ENCODE results near the gene BORCS8.
"Not testable (repeated sequence)": the region's sequence is repeated elsewhere in the genome, so short reads cannot be mapped to it uniquely, and the experiment has no call there.

BORCS8 gene

DNA sequence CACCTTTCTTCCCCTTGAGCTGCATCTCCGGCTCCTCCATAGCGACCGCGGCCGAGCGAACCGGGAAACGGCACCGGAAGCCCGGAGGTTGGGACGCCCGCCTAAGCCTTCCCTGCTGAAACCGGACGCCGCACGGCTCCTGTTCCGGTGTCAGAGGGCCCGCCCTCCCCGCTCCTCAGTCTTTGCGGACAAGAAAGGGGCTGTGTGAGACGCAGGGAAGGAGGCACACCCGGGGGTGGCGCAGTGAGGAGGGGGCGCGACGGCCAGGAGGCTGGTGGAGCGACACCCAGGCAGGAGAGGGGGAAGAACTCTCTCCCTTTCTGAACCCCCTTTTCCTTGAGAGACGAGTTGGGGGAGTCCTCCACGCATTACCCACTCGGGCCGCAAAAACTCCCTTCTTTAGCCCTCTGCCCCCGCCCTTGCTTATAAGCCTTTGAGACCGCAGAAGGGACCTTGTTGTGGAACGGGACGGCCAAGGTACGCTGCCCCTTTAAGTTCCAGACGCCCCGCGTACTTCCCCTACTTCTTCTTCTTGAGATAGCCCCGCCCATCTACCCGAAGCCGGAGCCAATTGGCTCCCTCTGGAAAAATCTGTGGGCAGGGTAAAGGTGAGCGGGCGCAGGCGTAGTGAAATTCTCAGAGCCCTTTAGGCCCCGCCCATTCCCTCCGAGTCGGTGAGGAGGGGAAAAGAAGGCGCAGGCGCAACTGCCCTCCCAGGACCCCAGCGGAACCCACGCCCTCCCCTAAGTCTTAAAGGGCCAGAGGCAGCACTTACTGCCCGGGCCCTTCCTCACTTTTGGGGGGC, at the start of gene BORCS8, which contains the start of gene RFXANK:
Gene BORCS8, minus strand, starts transcription at position 75 of the 805 bp plus-strand sequence. Its CDS starts 35 bp downstream, at position 40.
Gene RFXANK, plus strand, starts transcription at position 181 of the 805 bp plus-strand sequence. CDS start 1,689 bp downstream, outside the sequence.
- peak; percentile 99 to 100 for DNase-seq

DNA sequence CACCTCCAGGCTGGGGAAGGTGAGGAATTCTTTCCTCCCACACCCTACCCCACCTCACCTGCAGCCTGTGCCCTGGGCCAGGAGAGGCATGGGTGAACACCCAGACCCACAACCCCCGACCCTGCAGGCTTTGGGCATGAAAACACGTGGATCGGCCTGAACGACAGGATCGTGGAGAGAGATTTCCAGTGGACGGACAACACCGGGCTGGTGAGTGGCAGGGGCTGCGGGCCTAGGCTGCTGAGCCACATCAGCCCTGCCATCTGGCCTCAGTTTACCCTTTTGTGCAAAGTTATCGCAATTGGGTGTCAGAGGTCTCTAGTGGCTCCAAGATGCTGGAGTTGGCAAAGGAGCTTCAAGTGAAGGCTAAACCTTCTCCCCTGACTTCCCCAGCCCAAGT, 48.5 kb upstream of the BORCS8 start:
- DNase-seq = no peak

DNA sequence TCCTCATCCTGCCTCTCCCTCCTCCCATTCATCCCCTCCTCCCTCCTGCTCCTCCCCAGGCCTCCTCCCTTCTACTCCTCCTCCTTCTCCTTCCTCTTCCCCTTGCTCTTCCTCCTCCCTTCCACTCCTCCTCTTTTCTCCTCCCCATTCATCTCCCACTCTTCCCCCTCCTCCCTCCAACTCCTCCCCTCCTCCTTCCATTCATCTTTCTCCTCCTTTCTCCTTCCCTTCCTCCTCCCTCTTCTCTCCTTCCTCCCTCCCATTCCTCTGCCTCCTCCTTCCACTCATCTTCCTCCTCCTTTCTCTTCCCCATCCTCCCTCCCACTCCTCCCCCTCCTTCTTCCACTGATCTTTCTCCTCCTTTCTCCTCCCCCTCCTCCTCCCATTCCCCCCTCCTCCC, 47.7 kb upstream of the BORCS8 start:
- no peak for DNase-seq

DNA sequence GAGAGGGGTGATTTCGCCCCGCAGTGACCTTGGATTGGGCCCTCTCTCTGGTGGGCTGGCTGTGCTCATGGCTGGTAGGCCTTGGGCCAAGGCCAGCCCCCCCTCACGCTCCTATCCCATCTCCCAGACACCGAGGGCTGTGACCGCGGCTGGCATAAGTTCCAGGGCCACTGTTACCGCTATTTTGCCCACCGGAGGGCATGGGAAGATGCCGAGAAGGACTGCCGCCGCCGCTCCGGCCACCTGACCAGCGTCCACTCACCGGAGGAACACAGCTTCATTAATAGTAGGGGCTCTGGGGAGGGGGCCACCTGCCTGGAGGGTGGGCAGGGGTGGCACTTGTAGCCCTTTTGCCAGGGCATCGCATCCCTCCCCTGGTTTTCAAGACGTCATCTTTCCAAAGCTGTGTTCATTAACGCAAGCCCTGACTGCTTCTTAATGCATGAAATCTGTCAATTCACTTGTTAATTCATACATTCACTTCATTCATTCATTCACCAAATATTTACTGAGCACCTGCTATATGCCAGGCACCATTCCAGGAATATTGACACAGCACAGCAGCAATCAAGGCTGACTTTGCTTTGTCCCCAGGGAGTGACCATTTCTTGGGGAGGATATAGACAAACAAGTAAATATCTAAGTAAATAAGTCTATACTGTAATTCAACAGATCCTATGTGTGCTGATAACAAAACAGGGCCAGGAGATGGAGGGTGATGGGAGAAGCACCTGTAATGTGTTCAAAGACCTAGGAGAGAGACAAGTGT, 46.4 kb upstream of the BORCS8 start:
- no peak for DNase-seq

DNA sequence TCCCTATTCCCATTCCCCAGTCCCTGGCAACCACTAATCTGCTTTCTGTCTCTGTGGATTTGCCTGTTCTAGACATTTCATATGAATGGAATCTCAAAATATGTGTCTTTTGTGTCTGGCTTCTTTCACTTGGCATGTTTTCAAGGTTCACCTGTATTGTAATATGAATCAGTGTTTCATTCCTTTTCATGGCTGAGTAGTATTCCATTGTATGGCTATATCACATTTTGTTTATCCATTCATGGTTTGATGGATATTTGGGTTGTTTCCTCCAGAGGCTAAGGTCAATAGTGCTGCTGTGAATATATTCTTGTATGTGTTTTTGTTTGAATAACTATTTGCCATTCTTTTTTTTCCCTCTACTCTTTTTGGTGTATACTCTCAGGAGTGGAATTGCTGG, 44.2 kb upstream of the BORCS8 start:
- no peak for DNase-seq

DNA sequence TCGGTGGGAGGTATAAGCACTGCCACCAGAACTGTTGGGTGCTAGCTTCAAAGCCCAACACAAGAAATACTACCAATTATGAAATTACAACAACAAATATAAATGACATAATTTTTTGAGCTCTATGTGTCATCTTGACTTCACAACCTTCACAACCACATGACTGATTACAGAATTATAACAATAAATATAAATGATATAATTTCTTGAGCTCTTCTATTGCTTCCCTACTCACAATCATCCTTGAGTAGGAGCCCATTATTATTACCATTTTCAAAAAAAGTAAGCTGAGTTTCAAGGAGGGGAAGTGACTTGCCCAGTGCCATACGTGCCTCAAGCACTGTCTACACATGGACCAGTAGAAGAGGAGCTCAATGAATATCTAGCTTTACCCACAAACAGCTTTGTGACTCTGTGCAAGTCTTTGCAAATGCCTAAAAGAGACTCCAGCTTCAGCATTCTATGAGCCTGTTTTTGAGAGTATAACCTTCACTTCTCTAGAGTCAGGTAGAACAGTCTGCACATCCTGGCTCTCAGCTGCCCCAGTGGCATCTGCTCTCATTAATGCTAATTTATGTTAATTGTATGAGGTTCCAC, 42.4 kb upstream of the BORCS8 start:
- DNase-seq = no peak

DNA sequence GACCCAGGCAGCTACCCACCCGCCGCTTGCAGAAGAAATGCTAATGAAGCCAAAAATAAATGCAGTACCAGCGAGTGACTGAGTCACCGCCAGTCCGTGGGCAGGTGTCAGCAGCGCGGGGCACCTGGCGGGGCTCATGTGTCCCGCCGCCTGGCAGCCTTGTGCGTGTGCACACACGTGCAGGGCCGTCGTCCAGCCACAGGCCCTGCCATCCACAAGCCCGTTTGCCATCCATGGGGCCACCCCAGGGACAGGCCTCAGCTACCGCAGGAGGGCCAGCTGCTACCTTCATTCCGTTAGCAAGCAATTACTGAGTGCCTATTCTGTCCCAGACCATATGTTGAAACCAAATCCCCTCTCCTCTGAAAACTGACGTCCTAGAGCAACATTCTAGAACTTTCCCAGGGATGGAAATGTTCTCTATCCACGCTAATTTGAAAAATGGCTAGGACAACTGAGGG, 40.3 kb upstream of the BORCS8 start:
- DNase-seq = no peak

DNA sequence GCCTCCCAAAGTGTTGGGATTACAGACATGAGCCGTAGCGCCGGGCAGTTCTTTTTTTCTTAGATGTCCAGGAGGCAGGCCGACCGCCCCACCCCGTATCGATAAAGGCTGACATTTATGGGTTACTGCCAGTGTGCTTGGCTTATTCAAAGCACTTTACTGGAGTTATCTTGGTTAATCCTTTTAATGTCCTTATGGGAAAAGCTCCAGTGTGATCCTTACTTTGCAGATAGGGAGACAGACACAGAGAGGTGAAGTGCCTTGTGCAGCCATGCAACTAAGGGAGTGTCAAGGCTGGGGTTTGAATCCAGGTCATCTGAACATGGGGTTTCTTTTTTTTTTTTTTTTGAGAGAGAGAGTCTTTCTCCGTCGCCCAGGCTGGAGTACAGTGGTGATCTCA, 39.0 kb upstream of the BORCS8 start:
- no peak for DNase-seq

DNA sequence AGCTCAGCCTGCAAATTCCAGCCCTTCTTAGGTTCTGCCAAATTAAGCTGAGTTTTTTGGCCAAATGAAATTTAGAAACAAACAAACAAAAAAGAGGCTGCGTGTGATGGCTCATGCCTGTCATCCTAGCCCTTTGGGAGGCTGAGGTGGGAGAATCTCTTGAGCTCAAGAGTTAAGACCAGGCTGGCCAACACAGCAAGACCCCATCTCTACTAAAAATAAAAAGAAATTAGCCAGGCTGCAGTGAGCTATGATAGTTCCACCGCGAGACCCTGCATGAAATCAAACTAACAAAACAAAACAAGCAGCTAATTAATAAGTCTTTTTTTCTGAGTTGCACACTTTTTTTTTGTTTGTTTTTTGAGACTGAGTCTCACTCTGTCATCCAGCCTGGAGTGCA, 37.7 kb upstream of the BORCS8 start:
- DNase-seq = no peak

DNA sequence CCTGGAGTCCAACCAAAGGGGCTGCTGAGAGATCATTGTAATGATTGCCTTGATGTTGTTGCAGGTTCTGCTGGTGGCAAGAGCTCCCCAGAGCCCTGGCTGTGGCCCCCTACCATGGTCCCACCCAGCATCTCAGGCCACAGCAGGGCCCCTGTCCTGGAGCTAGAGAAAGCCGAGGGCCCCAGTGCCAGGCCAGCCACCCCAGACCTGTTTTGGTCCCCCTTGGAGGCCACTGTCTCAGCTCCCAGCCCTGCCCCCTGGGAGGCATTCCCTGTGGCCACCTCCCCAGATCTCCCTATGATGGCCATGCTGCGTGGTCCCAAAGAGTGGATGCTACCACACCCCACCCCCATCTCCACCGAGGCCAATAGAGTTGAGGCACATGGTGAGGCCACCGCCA, 35.3 kb upstream of the BORCS8 start:
- DNase-seq = no peak

DNA sequence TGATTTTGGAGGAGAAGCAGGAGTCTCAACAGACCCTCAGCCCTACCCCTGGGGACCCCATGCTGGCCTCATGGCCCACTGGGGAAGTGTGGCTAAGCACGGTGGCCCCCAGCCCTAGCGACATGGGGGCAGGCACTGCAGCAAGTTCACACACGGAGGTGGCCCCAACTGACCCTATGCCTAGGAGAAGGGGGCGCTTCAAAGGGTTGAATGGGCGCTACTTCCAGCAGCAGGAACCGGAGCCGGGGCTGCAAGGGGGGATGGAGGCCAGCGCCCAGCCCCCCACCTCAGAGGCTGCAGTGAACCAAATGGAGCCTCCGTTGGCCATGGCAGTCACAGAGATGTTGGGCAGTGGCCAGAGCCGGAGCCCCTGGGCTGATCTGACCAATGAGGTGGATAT, 34.7 kb upstream of the BORCS8 start:
- no peak for DNase-seq

DNA sequence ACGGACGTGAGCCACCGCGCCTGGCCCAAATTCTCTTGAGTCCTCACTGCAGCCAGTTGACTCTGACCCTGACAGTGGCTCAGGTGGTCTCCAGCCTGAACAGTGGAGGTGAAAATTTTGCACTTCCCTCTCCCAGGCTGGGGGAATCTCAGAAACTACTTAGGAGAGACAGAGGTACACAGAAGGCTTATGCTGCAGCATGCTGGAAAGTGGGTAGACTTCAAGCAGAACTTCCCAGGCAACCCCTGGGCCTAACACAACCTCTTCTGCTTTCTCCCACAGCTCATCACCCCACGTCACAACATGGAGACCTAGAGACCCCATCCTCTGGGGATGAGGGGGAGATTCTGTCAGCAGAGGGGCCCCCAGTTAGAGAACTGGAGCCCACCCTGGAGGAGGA, 34.3 kb upstream of the BORCS8 start:
- DNase-seq = no peak

DNA sequence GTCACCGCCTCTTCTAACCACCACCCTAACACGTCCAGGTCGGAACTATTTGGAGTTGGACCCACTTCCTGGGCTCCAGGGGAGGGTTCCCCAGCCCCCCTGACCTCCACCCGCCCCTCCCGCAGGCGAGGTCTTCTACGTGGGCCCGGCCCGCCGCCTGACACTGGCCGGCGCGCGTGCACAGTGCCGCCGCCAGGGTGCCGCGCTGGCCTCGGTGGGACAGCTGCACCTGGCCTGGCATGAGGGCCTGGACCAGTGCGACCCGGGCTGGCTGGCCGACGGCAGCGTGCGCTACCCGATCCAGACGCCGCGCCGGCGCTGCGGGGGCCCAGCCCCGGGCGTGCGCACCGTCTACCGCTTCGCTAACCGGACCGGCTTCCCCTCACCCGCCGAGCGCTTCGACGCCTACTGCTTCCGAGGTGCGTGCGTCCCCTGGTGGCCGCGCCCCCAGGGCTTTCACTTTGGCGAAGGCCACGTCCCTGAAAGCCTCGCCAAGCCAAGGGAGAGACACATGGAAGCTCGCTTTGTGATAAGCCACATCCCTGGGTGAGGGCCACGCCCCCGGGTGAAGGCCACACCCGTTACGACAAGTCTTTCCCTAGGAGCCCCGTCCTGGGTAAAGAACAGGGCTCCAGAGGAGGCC, 33.0 kb upstream of the BORCS8 start:
- DNase-seq = no peak

DNA sequence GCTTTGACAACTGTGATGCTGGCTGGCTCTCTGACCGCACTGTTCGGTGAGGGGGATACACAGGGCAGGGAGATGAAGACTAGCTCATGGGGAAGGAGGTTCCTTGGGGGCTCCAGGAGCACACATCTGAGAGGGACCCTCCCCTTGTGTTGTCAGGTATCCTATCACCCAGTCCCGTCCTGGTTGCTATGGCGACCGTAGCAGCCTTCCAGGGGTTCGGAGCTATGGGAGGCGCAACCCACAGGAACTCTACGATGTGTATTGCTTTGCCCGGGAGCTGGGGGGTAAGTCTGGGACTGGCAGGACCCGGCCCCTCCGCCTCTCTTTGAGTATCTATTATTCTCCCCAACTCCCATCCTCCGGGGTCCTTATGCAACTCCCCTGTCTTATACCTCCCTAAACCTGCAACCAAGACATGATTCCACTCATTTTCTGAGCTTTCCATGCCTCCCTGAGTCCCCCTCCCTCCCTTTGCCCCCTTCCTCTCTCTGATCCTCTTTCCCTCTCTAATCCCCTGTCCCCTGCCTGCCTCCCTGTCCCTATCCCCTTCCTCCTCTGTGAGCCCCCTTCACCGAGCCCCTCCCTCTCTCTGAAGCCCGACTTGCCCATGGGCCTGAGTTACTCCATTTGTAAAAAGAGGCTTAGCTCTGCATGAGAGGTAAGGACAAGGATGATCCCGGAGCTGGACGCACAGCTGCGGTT, 32.3 kb upstream of the BORCS8 start:
- DNase-seq = no peak

DNA sequence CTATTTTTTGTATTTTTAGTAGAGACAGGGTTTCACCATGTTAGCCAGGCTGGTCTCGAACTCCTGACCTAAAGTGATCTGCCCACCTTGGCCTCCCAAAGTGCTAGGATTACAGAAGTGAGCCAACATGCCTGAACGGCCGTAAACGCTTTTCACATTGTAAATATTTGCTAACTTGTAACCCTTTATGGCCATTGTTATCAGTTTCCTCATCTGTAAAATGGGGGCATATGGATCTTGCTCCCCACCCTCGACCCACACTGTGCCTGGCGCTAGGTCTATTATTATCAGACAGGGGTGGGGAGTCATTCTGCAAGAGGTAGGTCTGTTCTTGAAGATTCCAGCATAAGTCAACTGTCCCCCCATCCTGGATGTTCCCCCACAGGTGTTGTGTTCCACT, 31.7 kb upstream of the BORCS8 start:
- no peak for DNase-seq

DNA sequence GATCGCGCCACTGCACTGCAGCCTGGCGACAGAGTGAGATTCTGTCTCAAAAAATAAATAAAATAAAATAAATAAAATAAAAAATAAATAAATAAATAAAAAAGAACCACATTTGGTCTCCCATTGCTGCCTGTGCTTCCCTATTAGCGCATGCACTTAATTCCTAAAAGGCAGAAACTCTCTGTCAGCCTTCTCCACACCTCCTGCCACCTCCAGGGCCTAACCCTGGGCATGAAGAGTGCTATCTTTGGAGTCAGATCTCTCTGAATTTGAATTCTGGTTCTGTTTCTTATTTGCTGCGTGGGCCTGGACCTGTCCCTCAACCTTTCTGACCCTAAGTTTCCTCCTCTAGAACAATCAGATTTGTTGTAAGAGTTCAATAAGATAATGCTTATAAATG, 31.1 kb upstream of the BORCS8 start:
- DNase-seq = no peak

DNA sequence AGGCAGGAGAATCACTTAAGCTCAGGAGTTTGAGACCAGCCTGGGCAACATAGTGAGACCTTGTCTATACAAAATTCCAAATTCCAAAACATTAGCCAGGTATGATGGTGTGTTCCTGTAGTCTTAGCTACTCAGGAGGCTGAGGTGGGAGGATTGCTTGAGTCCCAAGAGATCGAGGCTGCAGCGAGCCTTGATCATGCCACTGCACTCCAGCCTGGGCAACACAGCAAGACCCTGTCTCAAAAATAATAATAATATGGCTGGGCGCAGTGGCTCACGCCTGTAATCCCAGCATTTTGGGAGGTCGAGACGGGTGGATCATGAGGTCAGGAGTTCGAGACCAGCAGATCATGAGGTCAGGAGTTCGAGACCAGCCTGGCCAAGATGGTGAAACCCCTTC, 29.0 kb upstream of the BORCS8 start:
- not testable (repeated sequence) for DNase-seq

DNA sequence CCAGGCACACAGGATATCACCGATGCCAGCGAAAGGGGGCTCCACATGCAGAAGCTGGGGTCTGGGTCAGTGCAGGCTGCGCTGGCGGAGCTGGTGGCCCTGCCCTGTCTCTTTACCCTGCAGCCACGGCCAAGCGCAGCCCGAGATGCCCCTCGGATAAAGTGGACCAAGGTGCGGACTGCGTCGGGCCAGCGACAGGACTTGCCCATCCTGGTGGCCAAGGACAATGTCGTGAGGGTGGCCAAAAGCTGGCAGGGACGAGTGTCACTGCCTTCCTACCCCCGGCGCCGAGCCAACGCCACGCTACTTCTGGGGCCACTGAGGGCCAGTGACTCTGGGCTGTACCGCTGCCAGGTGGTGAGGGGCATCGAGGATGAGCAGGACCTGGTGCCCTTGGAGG, 27.0 kb upstream of the BORCS8 start:
- DNase-seq = no peak

DNA sequence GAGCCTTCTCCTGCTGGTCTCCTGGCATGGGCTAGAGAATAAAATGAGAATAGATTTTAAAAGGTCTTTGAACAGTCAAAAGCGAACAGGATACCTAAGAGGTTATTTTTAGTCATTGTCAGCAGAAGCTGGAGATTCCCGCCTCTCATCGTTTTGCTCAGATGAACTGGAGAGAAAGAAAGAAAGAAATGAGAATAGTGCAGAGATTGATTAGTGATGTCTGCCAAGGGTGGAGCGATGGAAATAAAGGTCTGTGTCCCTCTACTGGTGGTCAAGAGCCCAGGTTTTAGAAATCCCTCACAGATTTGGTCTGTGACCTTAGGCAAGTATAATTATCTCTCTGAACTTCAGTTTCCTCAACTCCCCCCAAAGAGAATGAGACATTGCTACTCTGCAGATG, 25.1 kb upstream of the BORCS8 start:
- peak; percentile 6 to 30 for DNase-seq

DNA sequence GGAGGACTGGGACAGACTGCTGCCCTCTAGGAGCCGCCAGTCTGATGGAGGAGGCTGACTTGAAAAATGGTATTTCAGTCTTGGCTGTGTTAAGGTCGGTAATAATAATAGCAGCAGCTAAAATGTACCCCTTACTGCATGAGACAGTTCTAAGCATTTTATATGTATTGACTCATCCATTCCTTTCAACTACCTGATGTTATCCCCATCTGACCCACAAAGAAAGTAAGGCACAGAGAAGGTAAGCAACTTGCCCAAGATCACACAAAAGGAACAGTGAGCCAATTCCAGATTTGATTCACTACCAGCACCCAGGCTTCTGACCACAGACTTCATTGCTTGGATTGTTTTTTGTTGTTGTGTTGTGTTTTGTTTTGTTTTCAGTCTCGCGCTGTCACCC, 23.8 kb upstream of the BORCS8 start:
- no peak for DNase-seq

DNA sequence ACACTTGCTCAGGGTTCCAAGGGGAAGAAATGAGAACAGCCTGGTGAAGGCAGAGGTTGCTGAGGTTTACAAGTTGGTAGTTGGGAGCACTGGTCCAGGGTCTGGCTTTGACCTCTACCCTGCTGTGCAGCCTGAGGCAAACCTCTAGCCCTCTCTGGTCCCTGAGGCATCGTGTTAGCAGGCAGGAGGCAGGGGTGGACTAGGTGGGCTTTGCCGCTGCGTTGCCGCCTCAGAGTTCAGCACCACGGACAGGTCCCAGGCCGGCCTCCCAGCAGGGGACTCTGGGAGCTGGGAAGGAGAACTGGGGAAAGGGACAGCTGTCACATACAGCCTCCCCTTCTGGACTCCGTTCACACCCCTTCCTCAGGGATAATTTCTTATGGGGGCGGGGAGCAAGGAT, 22.9 kb upstream of the BORCS8 start:
- DNase-seq = no peak

DNA sequence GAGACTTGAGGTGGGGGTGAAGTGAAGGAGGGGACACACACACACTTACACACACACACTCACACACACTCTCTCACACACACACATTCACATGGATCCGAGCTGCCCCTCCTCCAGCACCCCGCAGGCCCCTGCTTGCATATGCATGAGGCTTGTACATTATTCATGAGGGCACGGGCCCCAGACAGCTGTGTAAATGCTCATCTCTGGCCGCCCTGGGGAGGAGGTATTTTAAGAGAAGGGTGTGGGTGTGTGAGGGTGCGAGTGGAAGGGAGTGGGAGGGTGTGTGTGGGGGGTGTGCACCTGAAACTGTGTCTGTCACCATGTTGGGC, 22.2 kb upstream of the BORCS8 start:
- peak in 1 of 2 experiments; percentile 38 for DNase-seq

Measured in NCI-H2081 (cell line).